K562 (cell line): ENCODE measurements around the gene PAF1. TPM values are rescaled to one million over a fixed set of nuclear protein-coding genes. Genes with fewer than 3 reads are reported as not detected.
A peak's percentile ranks its signal among the peaks of the same experiment; 100 is the strongest.

Experiments
- CXXC5 ChIP-seq: fragments of 250-450 bp; sonication (Bioruptor Pico); IDR thresholded peaks from 2 replicates; pipeline ENCODE4 v1.8.0; 2022; ENCODE audit warnings: inconsistent platforms, mild to moderate bottlenecking, moderate library complexity
- E2F3 ChIP-seq: fragments of 250-450 bp; sonication (Bioruptor Pico); IDR thresholded peaks from 2 replicates; pipeline ENCODE4 v1.4.0; 2020; ENCODE audit warnings: mild to moderate bottlenecking
- ETS2 ChIP-seq: IDR thresholded peaks from 2 replicates; pipeline ENCODE4 v1.6.1; 2016; ENCODE audit warnings: borderline replicate concordance, missing genetic modification characterization, mild to moderate bottlenecking, moderate library complexity, missing compliant biosample characterization; ENCODE audit not compliant: poor library complexity, severe bottlenecking
- FIP1L1 ChIP-seq: fragments of 200-400 bp; formaldehyde crosslinking; IDR thresholded peaks from 2 replicates; pipeline ENCODE4 v1.6.1; 2018; ENCODE audit warnings: mild to moderate bottlenecking, low read depth, low read length; ENCODE audit not compliant: poor library complexity, severe bottlenecking
- GTF2A2 ChIP-seq: IDR thresholded peaks from 2 replicates; pipeline ENCODE4 v1.6.1; 2016; ENCODE audit warnings: mild to moderate bottlenecking, missing genetic modification characterization, missing compliant biosample characterization
- HDAC3 ChIP-seq: fragments of 450-650 bp; IDR thresholded peaks from 2 replicates; pipeline ENCODE4 v1.6.1; 2018; ENCODE audit warnings: borderline replicate concordance, mild to moderate bottlenecking, moderate library complexity; ENCODE audit not compliant: partially characterized antibody
- HNRNPK ChIP-seq: fragments of 200-400 bp; formaldehyde crosslinking; IDR thresholded peaks from one replicate; pipeline ENCODE4 v1.6.1; 2018; ENCODE audit warnings: mild to moderate bottlenecking, low read depth, low read length; ENCODE audit not compliant: poor library complexity, severe bottlenecking
- HNRNPL ChIP-seq: fragments of 200-400 bp; formaldehyde crosslinking; IDR thresholded peaks from 2 replicates; pipeline ENCODE4 v1.6.1; 2017; ENCODE audit warnings: low read depth, mild to moderate bottlenecking, low read length
- MEF2A ChIP-seq: IDR thresholded peaks from 2 replicates; pipeline ENCODE4 v1.6.1; 2011; ENCODE audit warnings: low read depth, mild to moderate bottlenecking, low read length, moderate library complexity; ENCODE audit not compliant: control insufficient read depth
- MYNN ChIP-seq, 2 experiments: sonication (generic); formaldehyde crosslinking in 1 of 2; IDR thresholded peaks; 2 replicates each; pipeline versions ENCODE4 v1.5.0 to v1.6.1; 2016 to 2020; ENCODE audit warnings: antibody characterized with exemption in 1 of 2, missing genetic modification reagents in 1 of 2
- NR4A1 ChIP-seq, 2 experiments: fragments of 250-450 bp in 1 of 2; fragments of 450-650 bp in 1 of 2; sonication (Bioruptor Pico) in 1 of 2; IDR thresholded peaks; 2 replicates each; pipeline versions ENCODE4 v1.4.0 to v1.6.1; 2016 to 2020; ENCODE audit warnings: mild to moderate bottlenecking in 2 of 2, missing compliant biosample characterization in 1 of 2, missing genetic modification characterization in 1 of 2, moderate library complexity in 1 of 2
- PKNOX1 ChIP-seq: fragments of 450-650 bp; IDR thresholded peaks from 2 replicates; pipeline ENCODE4 v1.6.1; 2016
- RCOR1 ChIP-seq, 2 experiments: IDR thresholded peaks; 2 replicates each; pipeline ENCODE4 v1.6.1; 2012; ENCODE audit warnings: low read depth in 2 of 2, low read length in 2 of 2, borderline replicate concordance in 1 of 2, improper control_type of control experiment in 1 of 2
- RREB1 ChIP-seq: fragments of 250-450 bp; sonication (Bioruptor Pico); IDR thresholded peaks from 2 replicates; pipeline ENCODE4 v1.4.0; 2020
- STAG1 ChIP-seq: sonication (generic); formaldehyde crosslinking; IDR thresholded peaks from 2 replicates; pipeline ENCODE4 v1.5.0; 2020; ENCODE audit warnings: missing genetic modification reagents, borderline replicate concordance
- TGIF2 ChIP-seq: sonication (generic); formaldehyde crosslinking; IDR thresholded peaks from 2 replicates; pipeline ENCODE4 v1.8.1; 2022; ENCODE audit warnings: mild to moderate bottlenecking, missing genetic modification reagents, moderate library complexity
- TRIM28 ChIP-seq: fragments of 450-650 bp; IDR thresholded peaks from 2 replicates; pipeline ENCODE4 v1.6.1; 2017
- ZNF184 ChIP-seq: sonication (generic); formaldehyde crosslinking; IDR thresholded peaks from 2 replicates; pipeline ENCODE4 v1.5.0; 2020; ENCODE audit warnings: missing genetic modification reagents
- ZNF274 ChIP-seq: IDR thresholded peaks from 2 replicates; pipeline ENCODE4 v1.6.1; 2011; ENCODE audit warnings: low read depth, mild to moderate bottlenecking, low read length, moderate library complexity, borderline replicate concordance
- ZNF79 ChIP-seq: fragments of 250-450 bp; sonication (Bioruptor Pico); IDR thresholded peaks from 2 replicates; pipeline ENCODE4 v1.4.0; 2020; ENCODE audit warnings: low read depth, mild to moderate bottlenecking, moderate library complexity
- polyA plus RNA-seq, 8 experiments: library from polyadenylated mRNA; depleted of rRNA in 4 of 8; stranded (reverse) in 5 of 8; unstranded in 3 of 8; fragments of >200 nt; fragmentation: Nextera tagmentation in 2 of 8; fragmentation: Illumina TruSeq in 1 of 8; extraction: Ambion mirVana in 2 of 8; extraction: Trizol in 1 of 8; gene quantifications; 2 replicates each; pipeline versions ENCODE4 v1.2.1 to v1.2.3, GENCODE V29; 2011 to 2014; ENCODE audit warnings: inconsistent platforms in 1 of 8, missing spikeins in 1 of 8
- total RNA-seq, 7 experiments: library from RNA; depleted of rRNA in 6 of 7; stranded (reverse); fragments of >200 nt in 6 of 7; fragmentation: Illumina TruSeq in 2 of 7; extraction: Trizol in 2 of 7; gene quantifications; 2 replicates each; pipeline versions ENCODE4 v1.2.1 to v1.2.3, GENCODE V29; 2011 to 2021; ENCODE audit warnings: low replicate concordance in 1 of 7

The PAF1 gene
- total and polyA plus RNA-seq, 9 of the 15 experiments (the other 6 are each of a cell fraction or from before 2014, with no cell fraction given) = 1.5 to 45.0 (median 33.8) TPM

GRCh38 chr19:39403331-39404312 is 12.7 kb upstream of the PAF1 start (continued):
- peak; percentile 91 for TF ChIP-seq CXXC5
- TF ChIP-seq TGIF2 (CRISPR knock-in tag) = no peak
- no peak for TF ChIP-seq HNRNPK
- no peak for TF ChIP-seq ETS2
- TF ChIP-seq GTF2A2 (tag) = no peak
- no peak for TF ChIP-seq MEF2A
- 0 out of 2 replicates have a peak, but pooled peaks have one; percentile 32 for TF ChIP-seq TRIM28
- TF ChIP-seq MYNN (IDR thresholded peaks at IDR 0.05) = 0 out of 2 replicates have a peak, but pooled peaks have one; percentile 68
- no peak for TF ChIP-seq MYNN (CRISPR knock-in tag; IDR thresholded peaks at IDR 0.05)
- no peak for TF ChIP-seq ZNF79
- peak; percentile 58; the same call in 1 of the 2 replicates for TF ChIP-seq HNRNPL
- no peak for TF ChIP-seq ZNF184 (CRISPR knock-in tag)
- no peak for TF ChIP-seq RREB1 (CRISPR knock-in tag)
- no peak for TF ChIP-seq FIP1L1
- TF ChIP-seq HDAC3 = peak; percentile 49
- TF ChIP-seq RCOR1 (IDR thresholded peaks at IDR 0.05; ENCODE audit: borderline replicate concordance in 1 of 2, low read depth in 2 of 2, low read length in 2 of 2) = peak in 1 of 2 experiments; percentile 35; a peak in 1 of 4 replicates
- TF ChIP-seq ZNF274 = no peak
- TF ChIP-seq E2F3 (CRISPR knock-in tag) = no peak
- no peak for TF ChIP-seq STAG1 (CRISPR knock-in tag)
- TF ChIP-seq NR4A1 (CRISPR knock-in tag; IDR thresholded peaks at IDR 0.05) = no peak
- TF ChIP-seq NR4A1 (tag; IDR thresholded peaks at IDR 0.05) = peak; percentile 56; the same call in 1 of the 2 replicates
- TF ChIP-seq PKNOX1 = peak; percentile 6; the same call in 1 of the 2 replicates
